ENCODE measurements around the gene TRAFD1. TPM values are rescaled to one million over a fixed set of nuclear protein-coding genes. Genes with fewer than 3 reads are reported as not detected.

The TRAFD1 gene
- total RNA-seq, 1 donor from 2014 or later, result 35.4 TPM

DNA sequence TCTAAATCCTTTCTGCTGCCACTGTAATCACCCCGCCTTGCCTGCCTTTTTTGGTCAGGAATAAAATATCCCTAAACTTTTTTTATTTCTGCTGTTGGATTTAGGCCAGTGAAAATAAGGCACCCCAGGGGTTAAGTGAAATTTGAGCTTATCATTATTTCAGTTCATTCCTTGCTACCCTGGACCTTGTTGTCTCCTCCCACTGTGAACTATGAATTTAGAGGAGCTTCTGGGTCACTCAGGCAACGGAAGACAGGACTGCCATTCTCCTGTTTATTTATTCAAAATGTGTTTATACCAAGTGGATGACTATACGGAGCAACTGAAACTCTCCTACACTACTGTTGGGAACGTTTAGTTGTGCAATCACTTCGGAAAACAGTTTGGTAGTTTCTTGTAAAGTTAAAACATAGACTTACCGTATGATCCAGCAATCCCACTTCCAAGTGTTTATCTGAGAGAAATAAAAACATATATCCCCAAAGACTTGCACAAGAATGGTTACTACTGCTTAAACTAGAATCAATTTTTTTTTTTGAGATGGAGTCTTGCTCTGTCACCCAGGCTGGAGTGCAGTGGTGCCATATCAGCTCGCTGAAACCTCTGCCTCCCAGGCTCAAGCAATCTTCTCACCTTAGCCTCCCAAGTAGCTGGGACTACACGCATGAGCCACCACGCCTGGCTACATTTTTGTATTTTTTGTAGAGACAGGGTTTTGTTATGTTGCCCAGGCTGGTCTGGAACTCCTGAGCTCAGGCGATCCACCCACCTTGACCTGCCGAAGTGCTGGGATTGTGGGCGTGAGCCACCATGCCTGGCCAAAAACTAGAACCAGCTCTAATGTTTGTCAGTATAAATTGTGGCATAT is 2.3 kb upstream of the TRAFD1 start:
- H3K4me3 ChIP-seq, result no peak overlapping the region

DNA sequence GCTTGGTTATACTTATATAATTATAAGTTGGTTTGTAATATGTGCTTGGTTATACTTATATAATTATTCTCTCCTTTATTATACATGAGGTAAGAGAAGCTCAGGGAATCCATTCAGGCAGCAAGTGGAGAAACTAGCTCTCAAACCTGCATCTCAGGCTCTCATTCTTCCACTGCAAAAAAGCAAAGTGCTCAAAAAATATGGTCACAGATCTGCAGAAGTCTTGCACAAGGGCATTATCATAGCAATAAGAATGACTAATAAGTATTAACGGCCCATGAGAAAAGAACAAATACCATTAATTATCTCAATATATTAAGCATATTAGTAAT is 476 bp upstream of the TRAFD1 start:
- Mint-ChIP-seq H3K36me3 (no peaks in the 10 kb centered on the region), H3K27ac (no peak overlapping the region), H3K4me1 (peaks cover 29% of the 10 kb centered on the region), H3K9me3 (no peaks in the 10 kb centered on the region), H3K27me3 (ENCODE audit: insufficient read depth, low read depth) (peaks cover 10% of the 10 kb centered on the region), H3K4me3 (peak overlapping the region; percentile 80)
- no peak overlapping the region for H3K27ac ChIP-seq
- no peak overlapping the region for H3K4me3 ChIP-seq
- no peak for DNase-seq (ENCODE audit: low spot score)
- H3K36me3 ChIP-seq, result no peaks in the 10 kb centered on the region
- H3K79me2 ChIP-seq (ENCODE audit: low read depth), result peaks cover 30% of the 10 kb centered on the region
- H4K20me1 ChIP-seq (ENCODE audit: low read depth), result peaks cover 18% of the 10 kb centered on the region
- no peak overlapping the region for H2AFZ ChIP-seq (replicated peaks)
- TF ChIP-seq EZH2 (IDR thresholded peaks at IDR 0.05), result no peak
- no peak for TF ChIP-seq EZH2phosphoT487 (IDR thresholded peaks at IDR 0.05)
- TF ChIP-seq, protein P1, sequence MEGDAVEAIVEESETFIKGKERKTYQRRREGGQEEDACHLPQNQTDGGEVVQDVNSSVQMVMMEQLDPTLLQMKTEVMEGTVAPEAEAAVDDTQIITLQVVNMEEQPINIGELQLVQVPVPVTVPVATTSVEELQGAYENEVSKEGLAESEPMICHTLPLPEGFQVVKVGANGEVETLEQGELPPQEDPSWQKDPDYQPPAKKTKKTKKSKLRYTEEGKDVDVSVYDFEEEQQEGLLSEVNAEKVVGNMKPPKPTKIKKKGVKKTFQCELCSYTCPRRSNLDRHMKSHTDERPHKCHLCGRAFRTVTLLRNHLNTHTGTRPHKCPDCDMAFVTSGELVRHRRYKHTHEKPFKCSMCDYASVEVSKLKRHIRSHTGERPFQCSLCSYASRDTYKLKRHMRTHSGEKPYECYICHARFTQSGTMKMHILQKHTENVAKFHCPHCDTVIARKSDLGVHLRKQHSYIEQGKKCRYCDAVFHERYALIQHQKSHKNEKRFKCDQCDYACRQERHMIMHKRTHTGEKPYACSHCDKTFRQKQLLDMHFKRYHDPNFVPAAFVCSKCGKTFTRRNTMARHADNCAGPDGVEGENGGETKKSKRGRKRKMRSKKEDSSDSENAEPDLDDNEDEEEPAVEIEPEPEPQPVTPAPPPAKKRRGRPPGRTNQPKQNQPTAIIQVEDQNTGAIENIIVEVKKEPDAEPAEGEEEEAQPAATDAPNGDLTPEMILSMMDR (IDR thresholded peaks at IDR 0.05), result no peak
- no peak overlapping the region for H3K9ac ChIP-seq
- H3K9me3 ChIP-seq (ENCODE audit: low read depth), result no peaks in the 10 kb centered on the region
- peaks cover 19% of the 10 kb centered on the region for H3F3A ChIP-seq (ENCODE audit: low read depth)
- peak overlapping the region; percentile 57 for H3K4me2 ChIP-seq
- H3K27me3 ChIP-seq, result no peaks in the 10 kb centered on the region
- H3K4me1 ChIP-seq, result peaks cover 6% of the 10 kb centered on the region

More for the DNA sequence above, 2.3 kb upstream of the TRAFD1 start:
- Mint-ChIP-seq H3K27ac (no peak overlapping the region), H3K36me3 (no peaks in the 10 kb centered on the region), H3K4me1 (peaks cover 27% of the 10 kb centered on the region), H3K9me3 (no peaks in the 10 kb centered on the region), H3K4me3 (peak overlapping the region; percentile 13), H3K27me3 (ENCODE audit: insufficient read depth, low read depth) (peaks cover 8% of the 10 kb centered on the region)
- H3K4me1 ChIP-seq, result peaks cover 6% of the 10 kb centered on the region
- no peak overlapping the region for H3K27ac ChIP-seq
- no peak overlapping the region for H3K4me2 ChIP-seq
- H3K79me2 ChIP-seq (ENCODE audit: low read depth), result peaks cover 23% of the 10 kb centered on the region
- H3K9ac ChIP-seq, result no peak overlapping the region
- no peaks in the 10 kb centered on the region for H3K9me3 ChIP-seq (ENCODE audit: low read depth)
- no peak for DNase-seq (ENCODE audit: low spot score)
- peaks cover 18% of the 10 kb centered on the region for H4K20me1 ChIP-seq (ENCODE audit: low read depth)
- no peaks in the 10 kb centered on the region for H3K36me3 ChIP-seq
- H3F3A ChIP-seq (ENCODE audit: low read depth), result peaks cover 19% of the 10 kb centered on the region
- TF ChIP-seq, protein P1 (IDR thresholded peaks at IDR 0.05), result no peak
- TF ChIP-seq EZH2phosphoT487 (IDR thresholded peaks at IDR 0.05), result no peak
- no peak for TF ChIP-seq EZH2 (IDR thresholded peaks at IDR 0.05)
- peak overlapping the region; percentile 58 for H2AFZ ChIP-seq (replicated peaks)
- no peaks in the 10 kb centered on the region for H3K27me3 ChIP-seq

DNA sequence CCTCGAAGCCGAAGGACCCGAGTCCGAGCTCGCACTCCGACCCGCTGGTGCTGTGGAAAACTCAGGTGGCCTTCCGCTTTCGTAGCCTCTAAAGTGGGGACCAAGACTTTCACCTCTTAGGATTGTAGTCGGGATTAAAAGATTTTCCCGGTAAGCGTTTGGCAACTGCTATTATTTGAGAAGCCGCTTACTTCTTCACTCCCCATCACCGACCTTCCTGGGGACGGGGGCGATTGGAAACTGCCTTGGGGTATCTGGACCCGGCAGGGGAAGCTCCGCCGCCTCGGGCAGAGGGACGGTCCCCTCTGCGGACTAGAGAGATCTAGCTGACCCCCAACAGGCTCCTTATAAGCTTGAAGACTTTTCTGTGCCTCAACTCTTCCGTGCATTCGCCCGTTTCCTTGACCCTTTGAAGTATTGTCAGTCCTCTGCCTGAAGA is 659 bp downstream of the TRAFD1 start:
- Histone ChIP-seq H3F3A (ENCODE audit: low read depth) (peaks cover 19% of the 10 kb centered on the region), H2AFZ (replicated peaks) (peak overlapping the region; percentile 26), H3K9ac (peak overlapping the region; percentile 63), H3K27ac (no peak overlapping the region), H3K27me3 (no peaks in the 10 kb centered on the region), H3K79me2 (ENCODE audit: low read depth) (peaks cover 30% of the 10 kb centered on the region), H4K20me1 (ENCODE audit: low read depth) (peaks cover 18% of the 10 kb centered on the region), H3K4me3 (peak overlapping the region; percentile 67), H3K9me3 (ENCODE audit: low read depth) (no peaks in the 10 kb centered on the region), H3K36me3 (no peaks in the 10 kb centered on the region), H3K4me2 (peak overlapping the region; percentile 97), H3K4me1 (peaks cover 6% of the 10 kb centered on the region)
- Mint-ChIP-seq H3K27me3 (ENCODE audit: insufficient read depth, low read depth) (peaks cover 10% of the 10 kb centered on the region), H3K36me3 (no peaks in the 10 kb centered on the region), H3K27ac (no peak overlapping the region), H3K9me3 (no peaks in the 10 kb centered on the region), H3K4me3 (peak overlapping the region; percentile 80), H3K4me1 (peaks cover 29% of the 10 kb centered on the region)
- DNase-seq (ENCODE audit: low spot score), result peak; percentile 35
- TF ChIP-seq EZH2 (IDR thresholded peaks at IDR 0.05), result no peak
- TF ChIP-seq EZH2phosphoT487 (IDR thresholded peaks at IDR 0.05), result no peak

DNA sequence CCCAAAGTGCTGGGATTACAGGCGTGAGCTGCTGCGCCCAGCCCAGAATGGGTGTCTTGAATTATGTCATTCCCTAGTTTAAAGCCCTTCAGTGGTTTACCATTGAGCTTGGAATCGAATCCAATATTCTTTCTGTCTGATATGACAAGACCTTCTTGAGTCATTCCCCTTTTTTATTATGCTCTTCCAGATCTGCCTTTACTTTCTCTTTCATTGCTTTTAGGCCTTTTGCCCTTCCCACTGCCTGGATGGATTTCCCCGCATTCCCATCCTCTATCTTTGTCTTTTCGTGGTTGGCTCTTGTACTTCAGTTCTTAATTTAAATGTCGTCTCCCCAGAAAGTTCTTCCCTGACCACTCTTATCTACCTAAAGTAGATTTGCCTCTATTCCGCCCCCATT is 1.6 kb downstream of the TRAFD1 start:
- Histone ChIP-seq H3F3A (ENCODE audit: low read depth) (peaks cover 15% of the 10 kb centered on the region), H3K27ac (no peak overlapping the region), H3K27me3 (no peaks in the 10 kb centered on the region), H3K9ac (no peak overlapping the region), H2AFZ (replicated peaks) (no peak overlapping the region), H4K20me1 (ENCODE audit: low read depth) (peaks cover 18% of the 10 kb centered on the region), H3K9me3 (ENCODE audit: low read depth) (no peaks in the 10 kb centered on the region), H3K36me3 (no peaks in the 10 kb centered on the region), H3K4me1 (peaks cover 6% of the 10 kb centered on the region), H3K4me3 (no peak overlapping the region), H3K79me2 (ENCODE audit: low read depth) (peaks cover 32% of the 10 kb centered on the region), H3K4me2 (no peak overlapping the region)
- Mint-ChIP-seq H3K27me3 (ENCODE audit: insufficient read depth, low read depth) (peaks cover 7% of the 10 kb centered on the region), H3K4me3 (peak overlapping the region; percentile 80), H3K36me3 (no peaks in the 10 kb centered on the region), H3K4me1 (peaks cover 26% of the 10 kb centered on the region), H3K9me3 (no peaks in the 10 kb centered on the region), H3K27ac (no peak overlapping the region)
- no peak for TF ChIP-seq EZH2phosphoT487 (IDR thresholded peaks at IDR 0.05)
- TF ChIP-seq, protein P1 (IDR thresholded peaks at IDR 0.05), result no peak
- no peak for TF ChIP-seq EZH2 (IDR thresholded peaks at IDR 0.05)
- no peak for DNase-seq (ENCODE audit: low spot score)
